HG02588 (cell line): Measurements from ENCODE around the gene LTB.
A peak's percentile ranks its signal among the peaks of the same experiment; 100 is the strongest.

ENCODE experiments used
- ATAC-seq: cut with Tn5 transposase; IDR thresholded peaks from one replicate; pipeline ENCODE4 v1.9.1; 2021; ENCODE audit warnings: mild to moderate bottlenecking, moderate library complexity; ENCODE audit not compliant: unreplicated experiment

LTB gene, protein sequence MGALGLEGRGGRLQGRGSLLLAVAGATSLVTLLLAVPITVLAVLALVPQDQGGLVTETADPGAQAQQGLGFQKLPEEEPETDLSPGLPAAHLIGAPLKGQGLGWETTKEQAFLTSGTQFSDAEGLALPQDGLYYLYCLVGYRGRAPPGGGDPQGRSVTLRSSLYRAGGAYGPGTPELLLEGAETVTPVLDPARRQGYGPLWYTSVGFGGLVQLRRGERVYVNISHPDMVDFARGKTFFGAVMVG

DNA sequence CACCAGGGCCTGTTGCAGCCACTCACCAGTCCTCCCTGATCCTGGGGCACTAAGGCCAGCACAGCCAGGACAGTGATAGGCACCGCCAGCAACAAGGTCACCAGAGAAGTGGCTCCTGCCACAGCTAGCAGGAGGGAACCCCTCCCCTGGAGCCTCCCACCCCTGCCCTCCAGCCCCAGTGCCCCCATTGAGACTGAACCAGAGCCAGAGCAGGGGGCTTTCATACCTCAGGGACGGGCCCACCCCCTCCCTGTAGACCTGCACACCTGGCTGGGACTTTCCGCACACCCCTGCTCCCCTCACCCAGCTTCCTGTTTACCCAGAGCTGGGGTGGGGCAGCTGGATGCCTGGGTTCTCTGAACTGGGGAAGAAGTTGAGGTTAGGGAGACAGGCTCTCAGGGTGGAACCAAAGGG, at the start of gene LTB:
Gene LTB, minus strand, starts transcription at position 195 of the 414 bp plus-strand sequence. Its CDS starts 7 bp downstream, at position 188.
- ATAC-seq, result no peak

DNA sequence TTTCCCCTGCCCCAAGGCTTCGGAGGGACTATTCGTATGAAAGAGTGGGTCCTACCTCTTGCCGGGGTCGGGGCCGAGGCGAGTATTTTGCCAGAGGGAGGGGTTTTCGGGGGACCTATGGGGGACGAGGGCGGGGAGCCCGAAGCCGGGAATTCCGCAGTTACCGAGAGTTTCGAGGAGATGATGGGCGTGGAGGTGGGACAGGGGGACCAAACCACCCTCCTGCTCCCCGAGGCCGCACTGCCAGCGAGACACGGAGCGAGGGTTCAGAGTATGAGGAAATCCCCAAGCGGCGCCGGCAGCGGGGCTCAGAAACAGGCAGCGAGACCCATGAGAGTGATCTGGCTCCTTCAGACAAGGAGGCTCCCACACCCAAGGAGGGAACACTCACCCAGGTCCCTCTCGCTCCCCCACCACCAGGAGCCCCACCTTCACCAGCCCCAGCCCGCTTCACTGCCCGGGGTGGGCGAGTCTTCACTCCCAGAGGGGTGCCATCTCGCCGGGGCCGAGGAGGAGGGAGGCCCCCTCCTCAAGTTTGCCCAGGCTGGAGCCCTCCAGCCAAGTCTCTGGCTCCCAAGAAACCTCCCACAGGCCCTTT, 49.6 kb upstream of the LTB start:
- no peak for ATAC-seq

GRCh38 chr6:31631209-31631608, 49.0 kb upstream of the LTB start:
- no peak for ATAC-seq

DNA sequence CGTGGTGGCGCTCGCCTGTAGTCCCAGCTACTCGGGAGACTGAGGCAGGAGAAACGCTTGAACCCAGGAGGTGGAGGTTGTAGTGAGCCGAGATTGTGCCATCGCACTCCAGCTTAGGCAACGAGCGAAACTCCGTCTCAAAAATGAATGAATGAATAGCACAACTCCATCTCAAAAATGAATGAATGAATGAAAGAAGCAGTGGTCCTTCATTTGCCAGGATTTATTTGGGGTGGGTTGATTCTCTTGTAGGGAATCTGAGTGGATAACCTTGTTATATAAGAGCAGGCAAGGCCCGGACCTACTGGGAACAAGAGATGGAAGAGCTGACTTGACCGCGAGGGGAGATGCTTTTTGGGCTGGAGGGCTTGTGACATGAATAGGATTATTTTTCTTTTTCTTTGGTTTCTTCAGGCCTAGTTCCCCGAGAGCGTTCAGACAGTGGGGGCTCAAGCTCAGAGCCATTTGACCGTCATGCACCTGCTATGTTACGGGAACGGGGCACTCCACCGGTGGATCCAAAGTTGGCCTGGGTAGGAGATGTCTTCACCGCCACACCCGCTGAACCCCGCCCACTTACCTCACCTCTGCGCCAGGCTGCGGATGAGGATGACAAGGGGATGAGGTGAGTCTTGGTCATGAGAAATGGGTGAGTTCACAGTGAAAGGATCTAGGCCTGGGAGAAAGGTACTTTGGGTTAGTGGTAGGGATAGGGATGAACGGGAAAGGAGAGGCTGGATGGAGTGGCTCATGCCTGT, 48.1 kb upstream of the LTB start:
- ATAC-seq, result no peak

DNA sequence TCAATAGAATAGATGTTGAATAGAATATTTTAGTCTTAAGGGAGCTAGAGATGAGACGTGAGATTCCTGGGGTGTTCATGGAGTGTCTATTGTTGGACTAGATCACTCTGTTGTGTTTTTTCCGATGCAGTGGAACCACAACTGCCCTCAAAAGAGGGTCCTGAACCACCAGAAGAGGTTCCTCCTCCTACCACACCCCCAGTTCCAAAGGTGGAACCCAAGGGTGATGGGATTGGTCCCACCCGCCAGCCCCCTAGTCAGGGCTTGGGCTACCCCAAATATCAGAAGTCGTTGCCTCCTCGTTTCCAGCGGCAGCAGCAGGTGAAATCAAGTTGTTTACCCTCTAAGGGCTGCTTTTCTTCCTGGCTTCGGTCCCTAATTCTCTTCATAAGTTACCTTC, 46.8 kb upstream of the LTB start:
- no peak for ATAC-seq

- ATAC-seq, result no peak
Observed at GRCh38 chr6:31627690-31628287, 45.6 kb upstream of the LTB start.

GRCh38 chr6:31626952-31627351, 44.7 kb upstream of the LTB start:
- no peak for ATAC-seq

GRCh38 chr6:31624070-31624469, 41.8 kb upstream of the LTB start:
- no peak for ATAC-seq

DNA sequence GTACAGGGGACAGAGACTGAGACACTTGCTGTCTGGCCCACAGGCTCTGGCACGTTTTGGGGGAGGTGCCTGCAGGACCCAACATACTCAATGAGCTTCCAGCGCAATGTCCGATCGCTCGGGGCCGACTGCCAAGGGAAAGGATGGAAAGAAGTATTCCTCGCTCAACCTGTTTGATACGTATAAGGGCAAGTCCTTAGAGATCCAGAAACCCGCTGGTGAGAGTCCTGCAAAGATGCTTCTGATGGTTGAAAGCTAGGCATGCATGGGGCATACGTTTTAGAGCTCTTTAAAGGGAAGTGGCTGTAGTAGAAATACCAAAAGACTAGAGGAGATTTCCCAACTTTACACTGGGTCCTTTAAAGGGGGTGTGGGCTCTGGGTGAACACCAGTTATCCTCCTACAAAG, 40.5 kb upstream of the LTB start:
- ATAC-seq, result no peak

- ATAC-seq, result no peak
Observed at GRCh38 chr6:31621991-31622390, 39.8 kb upstream of the LTB start.

GRCh38 chr6:31621320-31621939, 39.2 kb upstream of the LTB start:
- ATAC-seq, result no peak

DNA sequence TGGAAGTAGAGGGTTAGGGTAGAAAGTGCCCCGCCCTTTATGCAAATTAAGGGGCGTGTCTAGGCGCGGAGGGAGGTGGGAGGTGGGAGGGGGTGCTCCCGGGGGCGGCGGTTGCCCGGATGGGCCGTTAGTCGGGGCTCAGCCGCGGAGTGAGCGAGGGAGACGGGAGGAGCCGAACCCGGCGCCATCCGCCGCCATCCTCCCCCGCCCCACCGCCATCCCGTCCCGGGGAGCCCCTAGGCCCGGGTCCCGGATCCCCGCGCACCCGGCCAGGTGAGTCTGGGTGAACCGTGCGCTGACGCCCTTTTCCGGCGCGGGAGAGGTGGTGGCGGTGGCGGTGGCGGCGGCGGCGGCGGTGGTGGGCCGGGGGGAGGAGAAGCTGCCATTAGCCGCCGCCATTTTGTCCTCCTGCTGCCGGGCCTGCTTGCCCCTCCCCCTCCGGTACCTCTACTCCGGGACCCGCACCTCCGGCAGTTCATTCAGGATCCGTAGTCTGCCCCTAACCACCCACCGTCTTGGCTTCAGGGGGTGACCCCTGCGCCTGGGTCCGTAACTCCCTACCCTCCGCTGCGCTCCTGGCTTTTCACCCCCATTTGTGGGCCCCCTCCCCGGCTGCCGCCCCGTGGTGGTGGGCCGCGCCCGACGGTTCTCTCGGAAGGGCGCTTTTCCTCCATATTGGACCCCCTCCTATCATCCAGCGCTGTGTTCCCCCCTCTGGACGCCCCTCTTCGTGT, 38.5 kb upstream of the LTB start, which contains the start of gene PRRC2A:
Gene PRRC2A, plus strand, starts transcription at position 130 of the 734 bp plus-strand sequence. CDS start 2,075 bp downstream, outside the sequence.
- ATAC-seq, result peak; percentile 61

DNA sequence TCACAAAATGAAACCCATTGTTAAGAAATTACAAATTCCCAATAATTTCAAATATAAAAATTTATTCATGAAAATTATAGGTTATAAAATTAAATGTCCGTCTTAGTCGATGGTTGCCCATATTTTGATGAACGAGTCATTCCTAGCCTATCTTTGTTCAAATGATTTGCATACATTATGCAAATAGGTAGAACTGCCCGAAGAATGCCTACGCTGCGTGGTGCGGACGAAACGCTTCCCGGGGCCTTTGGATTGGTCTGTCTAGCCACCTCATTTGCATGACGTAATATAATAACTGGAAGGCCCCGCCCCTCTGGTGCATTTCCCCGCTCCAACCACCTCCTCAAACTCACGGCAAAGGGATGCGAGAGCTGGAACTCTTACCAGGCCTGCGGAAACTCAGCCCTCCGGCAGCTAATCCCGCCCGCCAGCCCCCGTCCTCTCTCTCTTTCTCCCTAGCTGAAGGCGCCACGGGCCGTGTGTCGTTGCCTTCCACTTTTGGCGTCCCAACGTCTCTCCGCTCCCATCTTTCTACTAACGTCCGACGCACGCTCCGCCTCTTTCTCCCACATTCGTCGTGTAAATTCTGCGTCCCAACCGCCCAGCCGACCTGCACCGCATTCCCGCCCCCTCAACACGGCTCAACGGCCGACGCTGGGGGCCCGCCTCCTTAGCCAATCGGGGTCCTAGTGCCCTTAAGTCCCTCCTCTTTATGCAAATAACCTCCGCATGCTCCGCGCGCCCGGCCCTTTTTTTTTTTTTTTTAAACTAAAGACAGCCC, 37.8 kb upstream of the LTB start:
- ATAC-seq, result peak; percentile 74

- ATAC-seq, result no peak
Observed at GRCh38 chr6:31617010-31617409, 34.8 kb upstream of the LTB start.

DNA sequence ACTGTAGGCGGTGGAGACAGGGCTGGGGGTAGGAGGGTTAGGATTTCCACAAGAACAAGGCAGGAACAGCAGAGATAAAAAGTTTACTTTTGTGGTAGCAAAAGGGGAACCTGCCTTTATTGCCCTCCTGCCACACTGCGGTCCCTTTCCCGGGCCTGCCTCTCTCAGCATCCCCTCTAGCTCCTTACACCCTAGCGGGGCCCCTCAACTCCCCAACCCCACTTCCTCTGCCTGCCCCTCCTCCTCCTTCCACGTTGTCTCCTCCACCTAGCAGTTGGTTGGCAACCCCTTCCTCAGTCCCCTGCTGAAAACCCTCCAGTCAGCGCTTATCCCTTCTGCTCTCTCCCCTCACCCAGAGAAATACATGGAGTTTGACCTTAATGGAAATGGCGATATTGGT, 33.5 kb upstream of the LTB start:
- ATAC-seq, result no peak

GRCh38 chr6:31614684-31615578, 32.7 kb upstream of the LTB start, which contains the start of gene AIF1:
TSS of gene AIF1 (plus strand) at chr6:31615234. CDS start at chr6:31615330, 96 bp downstream.
- ATAC-seq, result no peak

- ATAC-seq, result no peak
Observed at GRCh38 chr6:31614075-31614619, 31.9 kb upstream of the LTB start.

DNA sequence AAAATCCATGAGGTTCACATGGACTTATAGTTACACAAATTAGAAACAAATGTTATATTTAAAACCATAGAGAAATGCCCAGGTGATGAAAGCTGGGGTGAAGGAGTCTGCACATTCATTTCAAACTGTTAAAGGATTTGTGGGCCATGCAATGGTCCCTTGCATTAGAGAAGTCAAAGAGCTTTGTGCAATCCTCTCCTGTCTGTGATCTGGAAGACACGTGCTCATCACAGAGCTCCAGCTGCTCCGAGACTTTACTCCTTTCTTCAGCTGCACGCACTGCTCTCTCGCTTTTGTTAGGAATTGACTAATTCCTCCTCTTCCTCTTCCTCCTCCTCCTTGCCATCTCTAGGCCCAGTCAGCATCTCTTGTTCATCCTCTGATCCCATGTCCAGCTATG, 28.7 kb upstream of the LTB start:
- ATAC-seq, result no peak
